Osteoblast (primary cell): Measurements from ENCODE around the gene MAP2K5. TPM values are rescaled to one million over a fixed set of nuclear protein-coding genes. Genes with fewer than 3 reads are reported as not detected.

ENCODE experiments used
- DNase-seq: peaks from one replicate; pipeline ENCODE4 v3.0.0; 2011; ENCODE audit warnings: low spot score, mixed read lengths; ENCODE audit not compliant: insufficient read length; ENCODE audit errors: missing footprints
- H2AFZ ChIP-seq: 2 replicates; pipeline ENCODE4 v1.6.0; 2011; ENCODE audit warnings: mild to moderate bottlenecking, low read length
- H3K27ac ChIP-seq: 2 replicates; pipeline ENCODE4 v1.5.1; 2011; ENCODE audit warnings: mild to moderate bottlenecking, low read depth, low read length, moderate library complexity
- H3K27me3 ChIP-seq: 2 replicates; pipeline ENCODE4 v1.6.0; 2012; ENCODE audit warnings: mild to moderate bottlenecking, control low read depth, inconsistent platforms, low read length, moderate library complexity; ENCODE audit not compliant: insufficient read depth
- H3K36me3 ChIP-seq: 2 replicates; pipeline ENCODE4 v1.5.1; 2011; ENCODE audit warnings: mild to moderate bottlenecking, low read length, control low read depth, moderate library complexity; ENCODE audit not compliant: insufficient read depth
- H3K4me1 ChIP-seq: 2 replicates; pipeline ENCODE4 v1.5.1; 2011; ENCODE audit warnings: mild to moderate bottlenecking, low read length, control low read depth, moderate library complexity; ENCODE audit not compliant: insufficient read depth
- H3K4me2 ChIP-seq: 2 replicates; pipeline ENCODE4 v1.6.0; 2011; ENCODE audit warnings: mild to moderate bottlenecking, low read length; ENCODE audit not compliant: insufficient read depth
- H3K4me3 ChIP-seq: fragments of 200-600 bp; sonication (generic); 3 replicates; pipeline ENCODE4 v1.5.1; 2012; ENCODE audit warnings: mild to moderate bottlenecking, low read length, inconsistent platforms; ENCODE audit not compliant: insufficient read depth
- H3K79me2 ChIP-seq: 2 replicates; pipeline ENCODE4 v1.6.0; 2012; ENCODE audit warnings: mild to moderate bottlenecking, low read length, control low read depth, inconsistent platforms; ENCODE audit not compliant: insufficient read depth
- H3K9me3 ChIP-seq: 2 replicates; pipeline ENCODE4 v1.5.1; 2011; ENCODE audit warnings: low read depth, low read length, control low read depth
- H4K20me1 ChIP-seq: 2 replicates; pipeline ENCODE4 v1.6.0; 2012; ENCODE audit warnings: mild to moderate bottlenecking, low read length, control low read depth; ENCODE audit not compliant: insufficient read depth
- CTCF ChIP-seq: IDR thresholded peaks from 2 replicates; pipeline ENCODE4 v1.5.1; 2011; ENCODE audit warnings: mild to moderate bottlenecking, low read depth, low read length, moderate library complexity; ENCODE audit errors: extremely low read depth
- total RNA-seq: library from RNA; depleted of rRNA; stranded (reverse); fragments of >200 nt; gene quantifications from 2 replicates; pipeline ENCODE4 v1.2.3, GENCODE V29; 2012

MAP2K5 gene
- total RNA-seq, 1 donor = 10.1 TPM

DNA sequence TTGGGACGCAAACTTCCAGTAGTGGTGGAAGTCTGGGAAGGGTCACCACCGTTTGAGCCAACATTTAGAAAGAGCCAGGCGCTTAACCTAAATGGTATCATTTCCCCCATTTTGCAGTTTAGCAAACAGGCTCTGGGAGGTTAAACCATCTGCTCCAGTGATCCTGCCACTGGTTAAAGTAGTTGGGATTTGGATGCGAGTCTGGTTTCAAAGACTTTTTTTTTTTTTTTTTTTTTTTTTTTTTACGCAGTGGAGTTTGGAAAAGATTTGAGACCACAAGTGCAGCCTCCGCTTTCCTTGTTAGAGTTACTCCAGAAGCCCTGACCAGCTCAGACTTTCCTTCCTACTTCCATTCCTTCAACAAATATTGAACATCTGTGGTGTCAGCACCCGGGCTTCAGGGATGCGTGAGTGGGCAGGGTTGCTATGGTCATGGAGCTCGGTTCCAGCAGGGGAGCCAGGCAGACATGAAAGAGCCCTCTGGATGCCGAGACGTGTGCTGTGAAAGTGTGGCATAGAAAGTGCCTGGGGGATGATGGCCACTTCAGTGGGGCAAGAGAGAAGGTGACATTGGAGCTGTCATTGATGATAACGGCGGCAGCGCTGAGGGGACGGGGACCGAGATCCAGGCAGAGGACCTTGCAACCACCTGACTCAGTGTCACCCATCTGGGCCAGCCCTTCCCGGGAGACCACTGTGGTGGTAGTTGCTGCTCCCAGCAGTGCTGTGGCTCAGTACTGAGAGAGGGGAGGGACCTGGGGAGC is 298.4 kb downstream of the MAP2K5 start:
- peak overlapping the region; percentile 98 for H3K4me2 ChIP-seq
- no peaks in the 10 kb centered on the region for H3K9me3 ChIP-seq
- H3K27ac ChIP-seq = peak overlapping the region; percentile 94
- peak overlapping the region; percentile 98 for H2AFZ ChIP-seq
- peak; percentile 92 for DNase-seq
- no peaks in the 10 kb centered on the region for H3K79me2 ChIP-seq
- no peak for TF ChIP-seq CTCF
- no peaks in the 10 kb centered on the region for H4K20me1 ChIP-seq
- H3K36me3 ChIP-seq = no peaks in the 10 kb centered on the region
- peaks cover 13% of the 10 kb centered on the region for H3K27me3 ChIP-seq
- H3K4me1 ChIP-seq = peaks cover 35% of the 10 kb centered on the region
- peak overlapping the region; percentile 86 for H3K4me3 ChIP-seq

DNA sequence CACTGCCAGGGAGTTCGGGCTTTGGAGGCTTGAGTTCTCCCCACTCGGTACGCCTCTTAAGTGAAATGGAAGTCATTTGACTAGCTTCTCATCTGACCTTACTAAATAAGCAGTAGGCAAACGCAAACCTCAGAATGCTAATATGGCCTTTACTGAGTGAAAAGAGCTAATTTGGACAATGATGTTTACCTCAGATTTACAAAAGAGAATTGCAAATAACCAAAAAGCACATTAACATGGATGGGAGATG is 298.9 kb downstream of the MAP2K5 start:
- Histone ChIP-seq H3K4me1 (peaks cover 32% of the 10 kb centered on the region), H3K36me3 (no peaks in the 10 kb centered on the region), H3K27me3 (peaks cover 10% of the 10 kb centered on the region), H3K4me3 (peak overlapping the region; percentile 86), H4K20me1 (no peaks in the 10 kb centered on the region), H3K79me2 (no peaks in the 10 kb centered on the region), H2AFZ (peak overlapping the region; percentile 80), H3K4me2 (peak overlapping the region; percentile 98), H3K27ac (no peak overlapping the region), H3K9me3 (no peaks in the 10 kb centered on the region)
- no peak for TF ChIP-seq CTCF
- DNase-seq = no peak

- Histone ChIP-seq H2AFZ (no peak overlapping the region), H3K4me1 (peaks cover 32% of the 10 kb centered on the region), H3K4me2 (no peak overlapping the region)
Measured at GRCh38 chr15:67843092-67843501, 300.6 kb downstream of the MAP2K5 start.

More at GRCh38 chr15:67843092-67843501, 300.6 kb downstream of the MAP2K5 start:
- Histone ChIP-seq H3K4me3 (no peak overlapping the region), H4K20me1 (no peaks in the 10 kb centered on the region), H3K27me3 (peaks cover 5% of the 10 kb centered on the region), H3K9me3 (no peaks in the 10 kb centered on the region), H3K27ac (no peak overlapping the region), H3K36me3 (no peaks in the 10 kb centered on the region), H3K79me2 (no peaks in the 10 kb centered on the region)
- no peak for TF ChIP-seq CTCF
- no peak for DNase-seq
